Dendritic cell treated with granulocyte-macrophage colony-stimulating factor and Interleukin-4, amounts not matched to agents 40 ng/mL and 50 ng/mL, for 4 days (primary cell): ENCODE results near the gene RNF220.

Experiments used
- H3K27ac Mint-ChIP-seq: one replicate; pipeline ENCODE4 v1.8.0; 2022; ENCODE audit warnings: mild to moderate bottlenecking, mixed read lengths
- H3K27me3 Mint-ChIP-seq: one replicate; pipeline ENCODE4 v1.8.0; 2022; ENCODE audit warnings: mild to moderate bottlenecking, mixed read lengths
- H3K36me3 Mint-ChIP-seq: one replicate; pipeline ENCODE4 v1.8.0; 2022; ENCODE audit warnings: low read depth, mixed read lengths
- H3K4me1 Mint-ChIP-seq: one replicate; pipeline ENCODE4 v1.8.0; 2022; ENCODE audit warnings: low read depth, mixed read lengths
- H3K4me3 Mint-ChIP-seq: one replicate; pipeline ENCODE4 v1.8.0; 2022; ENCODE audit warnings: mild to moderate bottlenecking, moderate library complexity, mixed read lengths
- H3K9me3 Mint-ChIP-seq: one replicate; pipeline ENCODE4 v1.8.0; 2022; ENCODE audit warnings: mixed read lengths
- intact Hi-C: fragments of 100-400 bp; cut with micrococcal nuclease; formaldehyde crosslinking; loops from one replicate; pipeline ENCODE4 v1.15.0; 2022

The RNF220 gene

DNA sequence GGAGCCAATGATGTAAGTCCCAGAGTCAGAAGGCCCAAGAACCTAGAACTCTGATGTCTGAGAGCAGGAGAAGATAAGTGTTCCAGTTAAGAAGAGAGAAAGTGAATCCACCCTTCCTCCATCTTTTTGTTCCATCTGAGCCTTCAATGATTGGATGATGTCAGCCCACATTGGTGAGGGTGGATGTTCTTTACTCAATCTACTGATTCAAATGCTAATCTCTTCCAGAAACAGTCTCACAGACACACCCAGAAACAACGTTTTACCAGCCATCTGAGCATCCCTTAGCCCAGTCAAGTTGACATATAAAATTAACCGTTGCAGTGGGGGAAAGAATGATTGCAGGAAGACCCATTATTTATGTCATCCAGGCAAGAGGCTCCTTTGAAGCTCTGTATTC is 16.5 kb upstream of the RNF220 start:
- Mint-ChIP-seq H3K9me3 (no peaks in the 10 kb centered on the region), H3K4me1 (no peaks in the 10 kb centered on the region), H3K36me3 (no peaks in the 10 kb centered on the region), H3K27me3 (no peaks in the 10 kb centered on the region), H3K4me3 (no peak overlapping the region), H3K27ac (no peak overlapping the region)
- intact Hi-C loops = no loop called here

DNA sequence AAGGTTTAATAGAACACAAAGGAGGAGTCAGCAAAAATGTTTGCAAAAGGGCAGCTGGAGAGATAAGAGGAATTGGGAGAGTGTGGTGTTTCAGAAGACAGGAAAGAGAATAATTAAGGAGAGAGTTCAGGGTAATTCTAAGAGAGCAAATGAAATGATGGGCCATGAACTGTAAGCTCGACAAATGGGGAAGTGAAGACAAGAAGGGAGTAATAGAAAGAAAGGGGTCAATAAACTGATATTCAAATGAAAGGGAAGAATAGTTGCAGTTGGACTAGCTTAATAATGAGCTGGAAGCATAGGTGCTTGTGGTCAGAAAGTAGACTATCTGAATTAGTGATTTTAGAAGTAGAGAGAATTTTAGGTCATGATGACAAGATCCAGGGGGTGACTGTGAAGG is 15.6 kb upstream of the RNF220 start:
- no peak overlapping the region for H3K27ac Mint-ChIP-seq
- no peaks in the 10 kb centered on the region for H3K27me3 Mint-ChIP-seq
- intact Hi-C loops = no loop called here
- H3K9me3 Mint-ChIP-seq = no peaks in the 10 kb centered on the region
- H3K36me3 Mint-ChIP-seq = no peaks in the 10 kb centered on the region
- no peak overlapping the region for H3K4me3 Mint-ChIP-seq
- H3K4me1 Mint-ChIP-seq = no peaks in the 10 kb centered on the region

DNA sequence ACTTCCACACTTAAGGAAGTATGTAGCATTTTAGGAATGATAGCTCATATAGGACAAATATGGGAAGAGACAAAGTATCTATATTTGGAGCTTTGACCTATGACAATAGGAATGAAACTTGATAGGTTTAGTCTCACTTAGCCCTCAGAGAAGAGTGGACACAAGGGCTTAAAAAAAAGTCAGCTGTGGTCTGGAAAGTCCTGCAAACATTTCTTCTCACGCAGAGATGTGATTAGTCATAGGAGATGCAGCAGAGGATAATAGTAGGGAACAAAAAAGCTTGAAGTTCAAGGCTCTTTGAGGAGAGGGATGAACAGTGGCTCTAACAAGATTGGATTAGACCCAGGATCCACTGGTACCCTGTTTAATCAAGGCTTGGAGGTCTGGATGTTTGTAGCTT is 14.8 kb upstream of the RNF220 start:
- Mint-ChIP-seq H3K4me3 (no peak overlapping the region), H3K4me1 (peaks cover 3% of the 10 kb centered on the region), H3K36me3 (no peaks in the 10 kb centered on the region), H3K27me3 (no peaks in the 10 kb centered on the region), H3K27ac (no peak overlapping the region), H3K9me3 (no peaks in the 10 kb centered on the region)
- intact Hi-C loops = no loop called here

DNA sequence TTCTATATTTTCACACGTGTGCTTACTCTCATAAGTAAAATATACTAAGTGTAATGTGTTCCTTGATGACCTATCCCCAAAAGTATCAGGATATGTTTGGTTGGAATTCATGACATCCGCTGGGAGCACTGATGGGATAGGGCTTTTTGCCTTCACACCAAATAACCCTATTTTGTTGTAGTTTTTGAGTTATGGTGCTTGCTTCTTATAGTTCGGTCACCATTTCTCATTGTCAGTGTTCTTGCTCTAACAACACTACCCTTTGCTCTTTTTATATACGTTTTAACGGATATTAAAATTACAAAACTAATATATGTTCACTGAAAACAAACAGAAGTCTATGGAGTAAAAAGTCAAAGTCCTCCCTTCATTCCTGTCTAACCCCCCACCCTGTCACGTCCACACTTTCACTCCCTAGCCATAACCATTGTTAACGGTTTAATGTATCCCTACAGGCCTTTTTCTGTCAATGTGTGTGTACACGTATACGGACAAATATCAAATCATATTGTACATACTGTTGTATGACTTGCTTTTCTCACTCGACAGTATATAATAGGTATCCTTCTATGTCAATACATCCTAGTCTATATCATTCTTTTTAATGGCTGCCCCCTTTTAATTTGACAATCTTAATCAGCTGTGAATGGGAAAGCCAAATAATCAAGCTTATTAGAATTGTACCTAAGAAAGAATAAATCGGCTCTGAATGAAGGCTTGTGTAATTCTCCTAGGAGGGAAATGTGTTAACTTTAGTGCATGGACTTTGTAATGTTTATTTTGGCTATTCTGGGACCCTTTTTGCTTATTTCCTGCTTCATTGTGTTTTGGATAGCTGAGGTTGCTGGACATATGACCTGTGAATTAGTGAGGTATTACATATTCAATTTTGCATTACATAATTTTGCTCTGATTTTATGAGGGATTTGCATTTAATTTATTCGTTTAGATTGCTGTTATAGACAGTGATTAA is 3.5 kb upstream of the RNF220 start:
- H3K36me3 Mint-ChIP-seq = no peaks in the 10 kb centered on the region
- H3K27ac Mint-ChIP-seq = no peak overlapping the region
- H3K4me3 Mint-ChIP-seq = no peak overlapping the region
- no peaks in the 10 kb centered on the region for H3K9me3 Mint-ChIP-seq
- intact Hi-C loops = no loop called here
- peaks cover 34% of the 10 kb centered on the region for H3K27me3 Mint-ChIP-seq
- H3K4me1 Mint-ChIP-seq = peaks cover 16% of the 10 kb centered on the region

DNA sequence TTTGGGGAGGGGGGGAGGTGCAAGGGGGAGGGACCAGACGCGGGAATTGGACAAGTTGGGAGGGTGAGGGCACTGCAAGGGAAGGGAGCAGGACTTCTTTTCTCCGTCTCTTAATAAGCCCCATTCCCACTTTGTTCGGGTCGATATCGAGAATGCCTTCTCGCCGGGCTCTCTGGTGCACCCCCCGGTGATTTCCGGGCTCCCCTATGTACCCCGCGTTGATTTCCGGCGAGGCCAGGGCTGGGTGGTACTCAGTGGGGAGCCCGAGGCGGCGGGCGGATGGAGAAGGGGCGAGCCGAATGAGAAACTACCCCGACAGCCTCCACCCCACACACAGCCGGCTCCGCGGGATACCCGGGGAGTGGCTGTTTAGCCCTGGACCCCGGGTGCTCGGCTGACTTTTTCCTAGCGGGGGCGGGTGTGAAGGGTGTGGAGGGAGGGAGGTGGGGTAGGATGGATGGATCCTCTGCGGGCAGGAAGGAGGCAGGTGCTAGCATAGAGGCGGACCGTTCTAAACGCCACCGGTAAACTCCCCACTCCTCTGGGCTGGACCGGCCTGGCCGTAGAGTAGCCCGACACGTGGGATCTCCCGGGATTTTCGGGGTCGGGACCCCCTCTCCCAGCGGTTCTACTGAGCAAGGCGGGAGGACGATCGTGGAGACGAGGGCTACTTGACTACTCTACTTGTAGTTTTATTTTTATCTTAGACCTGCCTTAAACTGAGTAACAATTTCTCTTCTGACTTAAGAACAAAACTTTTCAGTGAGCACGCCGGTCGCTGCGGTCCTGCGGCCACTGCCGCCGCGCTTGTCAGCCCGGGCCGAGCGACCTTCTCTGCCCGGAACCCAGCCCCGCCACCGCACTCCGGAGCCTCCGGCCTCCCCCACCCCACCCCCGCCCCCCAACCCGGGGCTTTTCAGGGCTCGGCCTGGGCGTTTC is 1.0 kb downstream of the RNF220 start:
- H3K9me3 Mint-ChIP-seq = no peaks in the 10 kb centered on the region
- peaks cover 46% of the 10 kb centered on the region for H3K27me3 Mint-ChIP-seq
- peaks cover 42% of the 10 kb centered on the region for H3K4me1 Mint-ChIP-seq
- H3K27ac Mint-ChIP-seq = no peak overlapping the region
- intact Hi-C loops = no loop called here
- peak overlapping the region; percentile 82 for H3K4me3 Mint-ChIP-seq
- H3K36me3 Mint-ChIP-seq = no peaks in the 10 kb centered on the region

DNA sequence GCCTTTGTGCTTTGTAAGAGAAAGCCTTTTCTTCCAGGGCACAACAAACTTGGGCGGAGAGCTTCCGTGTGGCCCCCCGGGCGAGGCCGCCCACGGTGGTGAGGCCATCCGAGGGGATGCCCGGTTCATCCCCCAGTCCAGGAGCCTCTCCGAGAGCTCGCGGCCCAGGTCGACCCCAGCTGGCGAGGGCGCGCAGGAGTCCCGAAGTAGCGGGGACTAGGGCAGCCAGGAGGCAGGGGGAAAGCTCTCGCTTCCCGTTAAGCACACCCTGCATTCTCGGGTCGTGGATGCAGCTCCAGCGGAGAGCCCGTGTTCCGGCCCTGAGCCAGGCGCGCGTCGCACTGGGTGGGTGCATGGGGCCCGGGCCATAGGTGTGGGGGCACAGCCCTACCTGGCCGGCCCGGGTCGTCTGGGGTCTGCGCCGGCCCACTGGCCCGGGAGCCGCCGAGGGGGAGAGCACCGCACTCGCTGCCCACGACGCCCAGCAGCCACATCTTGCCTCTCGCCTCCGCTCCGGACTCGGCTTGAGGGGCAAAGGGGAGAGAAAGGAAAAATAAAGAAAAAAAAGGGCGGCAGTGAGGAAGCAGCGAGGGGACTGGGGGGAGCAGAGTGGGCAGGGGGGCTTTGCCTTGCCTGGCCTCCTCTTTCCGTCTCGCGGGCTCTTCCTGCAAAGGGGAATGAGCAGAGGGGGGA is 1.8 kb downstream of the RNF220 start:
- Mint-ChIP-seq H3K27me3 (peaks cover 46% of the 10 kb centered on the region), H3K4me3 (peak overlapping the region; percentile 82), H3K36me3 (no peaks in the 10 kb centered on the region), H3K9me3 (no peaks in the 10 kb centered on the region), H3K27ac (no peak overlapping the region), H3K4me1 (peaks cover 44% of the 10 kb centered on the region)
- intact Hi-C loops = no loop called here

DNA sequence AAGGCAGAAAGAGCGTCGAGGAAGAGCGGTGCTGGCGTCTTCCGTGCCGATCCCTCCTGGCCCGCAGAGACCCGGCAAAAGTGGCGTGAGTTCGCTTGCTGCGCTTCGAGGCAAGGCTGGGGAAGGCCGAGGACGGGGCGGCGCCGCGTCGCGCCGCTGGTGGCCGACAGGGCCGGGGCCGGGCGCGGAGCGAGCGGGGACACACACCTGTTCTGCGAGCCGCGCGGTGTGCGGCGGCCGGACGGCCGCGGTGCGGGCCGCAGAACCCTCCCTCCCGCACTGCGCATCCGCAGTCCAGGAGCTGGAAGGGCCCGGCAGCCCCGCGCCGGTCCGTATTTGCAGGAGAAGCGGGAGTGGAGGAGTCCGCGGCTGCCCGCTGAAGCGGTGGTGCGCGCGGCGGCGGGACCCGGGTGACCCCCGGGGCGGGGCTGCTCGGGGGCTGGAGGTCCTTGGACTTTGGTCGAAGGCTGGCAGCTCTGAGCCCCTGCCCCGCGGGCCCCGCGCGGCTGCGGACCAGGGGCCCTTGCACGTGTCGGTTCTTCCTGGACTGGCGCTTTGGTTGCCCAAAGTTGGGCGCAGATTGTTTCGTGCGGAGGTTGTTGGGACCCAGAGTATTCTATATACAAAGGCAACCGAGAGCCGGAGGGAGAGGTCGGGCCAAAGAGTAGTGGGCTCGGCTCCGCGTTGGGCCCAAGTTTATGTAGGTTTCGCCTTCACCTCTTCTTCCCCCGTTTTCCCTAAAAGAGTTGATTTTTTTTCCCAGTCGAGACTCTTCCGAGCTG is 2.6 kb downstream of the RNF220 start:
- Mint-ChIP-seq H3K27me3 (peaks cover 43% of the 10 kb centered on the region), H3K4me1 (peaks cover 50% of the 10 kb centered on the region), H3K4me3 (peak overlapping the region; percentile 82), H3K27ac (no peak overlapping the region), H3K9me3 (no peaks in the 10 kb centered on the region), H3K36me3 (no peaks in the 10 kb centered on the region)
- intact Hi-C loops = no loop called here

DNA sequence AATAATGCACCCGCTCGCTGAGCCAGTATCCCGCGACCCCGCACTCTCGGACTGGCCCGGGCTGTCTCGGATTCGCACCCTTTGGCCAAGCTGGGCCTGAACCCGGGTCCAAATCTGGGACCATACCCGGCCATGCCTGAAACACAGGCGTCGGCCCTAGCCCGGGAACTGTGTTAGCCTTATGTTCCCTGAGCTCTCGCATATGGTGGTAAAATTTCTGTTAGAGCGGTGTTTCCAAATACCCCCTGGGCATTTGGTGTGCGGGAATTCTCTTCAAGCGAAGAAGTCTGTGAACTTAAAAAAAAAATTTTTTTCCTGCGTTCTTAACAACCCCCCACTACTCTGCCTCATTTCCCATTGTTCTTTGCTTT is 3.1 kb downstream of the RNF220 start:
- Mint-ChIP-seq H3K9me3 (no peaks in the 10 kb centered on the region), H3K4me1 (peaks cover 50% of the 10 kb centered on the region), H3K27me3 (peaks cover 43% of the 10 kb centered on the region), H3K36me3 (no peaks in the 10 kb centered on the region), H3K27ac (no peak overlapping the region), H3K4me3 (no peak overlapping the region)
- intact Hi-C loops = no loop called here

DNA sequence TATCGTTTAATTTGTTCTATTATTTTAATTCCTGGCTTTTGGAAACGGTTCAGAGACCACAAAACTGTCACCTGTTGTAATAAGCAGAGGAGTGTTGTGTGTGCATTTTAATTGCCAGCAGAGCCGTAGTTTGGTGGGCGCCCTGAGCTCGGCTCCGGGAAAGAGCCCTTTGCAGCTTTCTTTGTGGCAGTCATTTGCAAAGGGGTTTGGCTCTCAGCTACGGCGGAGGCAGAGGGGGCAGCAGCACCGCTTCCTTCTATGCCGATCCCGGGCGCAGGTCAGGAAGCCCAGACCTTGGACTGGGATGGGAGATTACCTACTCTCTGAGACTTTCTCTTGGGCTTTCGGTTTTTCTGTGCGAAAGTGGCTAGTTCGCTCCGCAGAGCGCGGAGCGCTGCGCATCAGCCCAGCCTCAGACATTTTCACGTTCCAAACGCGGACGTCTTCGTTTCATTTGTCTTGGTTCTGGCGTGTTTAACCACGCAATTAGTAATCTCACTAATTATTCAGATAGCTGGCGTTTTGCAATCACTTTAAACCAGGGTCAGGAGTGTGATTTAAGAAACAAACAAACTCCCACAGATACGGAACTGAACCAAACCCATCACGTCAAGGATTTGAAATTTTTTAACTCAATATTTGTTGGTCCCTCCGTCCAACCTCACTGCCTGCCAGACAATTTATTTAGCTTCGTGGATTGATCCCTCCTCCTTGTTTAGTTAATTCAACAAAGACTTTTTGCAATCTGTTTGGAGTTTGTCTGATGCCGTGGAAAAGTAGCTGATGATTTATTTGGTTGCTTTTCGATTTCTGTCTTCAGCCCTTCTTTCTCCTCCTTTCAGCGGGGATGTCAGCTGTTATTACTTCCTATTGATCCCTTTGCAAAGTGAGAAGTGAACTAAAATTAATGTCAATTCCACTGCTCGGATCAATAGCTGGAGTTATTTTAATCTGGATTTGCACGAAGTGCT is 3.9 kb downstream of the RNF220 start:
- H3K4me3 Mint-ChIP-seq = peak overlapping the region; percentile 59
- H3K9me3 Mint-ChIP-seq = no peaks in the 10 kb centered on the region
- peaks cover 50% of the 10 kb centered on the region for H3K4me1 Mint-ChIP-seq
- no peaks in the 10 kb centered on the region for H3K36me3 Mint-ChIP-seq
- peaks cover 43% of the 10 kb centered on the region for H3K27me3 Mint-ChIP-seq
- H3K27ac Mint-ChIP-seq = no peak overlapping the region
- intact Hi-C loops = no loop called here

DNA sequence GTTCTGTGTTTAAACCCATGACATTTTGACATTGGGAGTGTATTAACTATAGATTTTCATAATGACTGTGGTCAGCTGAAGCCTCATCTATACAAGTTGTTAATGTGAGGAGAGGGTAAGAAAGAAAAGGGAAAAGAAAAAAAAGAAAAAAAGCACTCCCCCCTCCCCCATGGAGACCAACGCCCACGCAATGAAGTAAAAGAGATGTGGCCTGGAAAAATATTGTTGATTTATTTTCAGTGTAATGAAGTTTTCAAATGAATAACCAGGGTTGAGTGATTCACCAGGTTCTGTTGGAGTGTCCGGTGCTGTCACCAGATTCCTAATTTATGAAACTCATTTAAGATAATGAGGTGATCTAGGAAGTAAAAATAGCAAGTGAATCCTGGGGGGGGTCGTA is 4.7 kb downstream of the RNF220 start:
- Mint-ChIP-seq H3K4me1 (peaks cover 49% of the 10 kb centered on the region), H3K9me3 (no peaks in the 10 kb centered on the region), H3K27me3 (peaks cover 35% of the 10 kb centered on the region), H3K27ac (no peak overlapping the region), H3K36me3 (no peaks in the 10 kb centered on the region), H3K4me3 (no peak overlapping the region)
- intact Hi-C loops = no loop called here

DNA sequence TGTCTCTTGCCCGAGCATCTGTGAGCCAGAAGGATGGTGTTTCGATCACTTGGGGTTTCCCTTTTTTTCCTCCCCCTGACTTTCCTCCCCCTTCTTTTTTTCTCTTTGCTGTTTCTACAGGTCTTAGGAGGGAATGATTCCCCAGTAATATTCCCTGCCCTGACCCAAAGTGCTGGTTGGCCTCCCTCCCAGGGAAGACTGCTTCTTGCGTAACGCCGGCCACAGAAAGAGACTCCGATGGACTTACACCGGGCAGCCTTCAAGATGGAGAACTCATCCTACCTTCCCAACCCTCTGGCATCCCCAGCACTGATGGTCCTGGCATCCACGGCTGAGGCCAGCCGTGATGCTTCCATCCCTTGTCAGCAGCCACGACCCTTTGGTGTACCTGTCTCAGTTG is 6.8 kb downstream of the RNF220 start:
- Mint-ChIP-seq H3K4me1 (peaks cover 31% of the 10 kb centered on the region), H3K4me3 (no peak overlapping the region), H3K27me3 (peaks cover 28% of the 10 kb centered on the region), H3K9me3 (no peaks in the 10 kb centered on the region), H3K27ac (no peak overlapping the region), H3K36me3 (no peaks in the 10 kb centered on the region)
- intact Hi-C loops = no loop called here

DNA sequence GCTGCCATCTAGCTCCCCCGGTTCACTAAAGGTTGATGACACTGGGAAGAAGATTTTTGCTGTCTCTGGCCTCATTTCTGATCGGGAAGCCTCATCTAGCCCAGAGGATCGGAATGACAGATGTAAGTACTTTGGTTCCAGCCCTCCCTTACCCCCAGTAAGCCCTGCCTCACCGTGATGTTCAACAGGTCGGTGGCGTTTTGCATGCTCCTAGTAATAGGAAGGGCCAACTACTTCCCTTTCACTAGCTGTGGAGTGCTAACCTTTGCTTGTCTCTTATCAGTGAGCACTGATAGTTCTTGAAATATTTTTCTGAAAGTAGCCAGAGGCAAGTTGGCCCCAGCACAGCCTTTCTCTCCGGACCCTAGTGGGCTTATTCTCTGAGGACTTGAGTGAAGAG is 7.5 kb downstream of the RNF220 start:
- H3K27me3 Mint-ChIP-seq = peaks cover 28% of the 10 kb centered on the region
- H3K36me3 Mint-ChIP-seq = no peaks in the 10 kb centered on the region
- no peak overlapping the region for H3K27ac Mint-ChIP-seq
- H3K4me1 Mint-ChIP-seq = peaks cover 31% of the 10 kb centered on the region
- no peak overlapping the region for H3K4me3 Mint-ChIP-seq
- no peaks in the 10 kb centered on the region for H3K9me3 Mint-ChIP-seq
- intact Hi-C loops = no loop called here
